Measurements from ENCODE around the gene IQGAP2. TPM values are rescaled to one million over a fixed set of nuclear protein-coding genes. Genes with fewer than 3 reads are reported as not detected.
"Not testable (repeated sequence)": the region's sequence is repeated elsewhere in the genome, so short reads cannot be mapped to it uniquely, and the experiment has no call there.

The IQGAP2 gene
- total RNA-seq, 1 experiment from 2014 or later = 1.5 TPM

DNA sequence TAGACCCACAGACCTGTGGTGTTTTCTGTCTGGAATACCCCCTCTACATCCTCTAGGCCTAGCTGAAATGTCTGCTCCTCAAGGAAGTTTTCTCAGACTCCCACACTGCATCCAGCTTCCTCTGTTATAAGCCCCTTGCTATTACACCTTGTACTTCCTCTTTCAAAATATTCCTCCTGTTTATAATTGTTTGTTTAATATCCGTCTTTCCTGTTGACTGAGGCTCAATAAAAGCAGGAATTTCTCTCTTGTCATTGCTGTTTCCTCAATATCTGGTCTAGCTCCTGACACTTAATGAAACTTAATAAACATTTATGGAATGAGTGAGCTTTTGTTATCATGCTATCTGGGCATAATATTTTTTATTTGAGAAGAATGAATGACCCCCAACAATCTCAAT is 34.1 kb upstream of the IQGAP2 start:
- POLR2A ChIA-PET = no interaction called here
- TF ChIP-seq CTCF (IDR thresholded peaks at IDR 0.05; ENCODE audit: unreplicated experiment) = no peak
- Mint-ChIP-seq H3K27ac (ENCODE audit: low read depth, unreplicated experiment) (no peak overlapping the region), H3K9me3 (ENCODE audit: unreplicated experiment) (peaks cover 7% of the 10 kb centered on the region), H3K36me3 (ENCODE audit: insufficient read depth, unreplicated experiment) (no peaks in the 10 kb centered on the region), H3K27me3 (ENCODE audit: insufficient read depth, unreplicated experiment) (no peaks in the 10 kb centered on the region), H3K4me1 (ENCODE audit: insufficient read depth, unreplicated experiment) (peaks cover 14% of the 10 kb centered on the region), H3K4me3 (ENCODE audit: unreplicated experiment) (no peak overlapping the region)
- intact Hi-C loops (cut with micrococcal nuclease) = no loop called here
- DNase-seq (ENCODE audit: unreplicated experiment) = no peak
- BruUV-seq (replicated peaks) = no TSS peak
- CTCF ChIA-PET = no interaction called here

DNA sequence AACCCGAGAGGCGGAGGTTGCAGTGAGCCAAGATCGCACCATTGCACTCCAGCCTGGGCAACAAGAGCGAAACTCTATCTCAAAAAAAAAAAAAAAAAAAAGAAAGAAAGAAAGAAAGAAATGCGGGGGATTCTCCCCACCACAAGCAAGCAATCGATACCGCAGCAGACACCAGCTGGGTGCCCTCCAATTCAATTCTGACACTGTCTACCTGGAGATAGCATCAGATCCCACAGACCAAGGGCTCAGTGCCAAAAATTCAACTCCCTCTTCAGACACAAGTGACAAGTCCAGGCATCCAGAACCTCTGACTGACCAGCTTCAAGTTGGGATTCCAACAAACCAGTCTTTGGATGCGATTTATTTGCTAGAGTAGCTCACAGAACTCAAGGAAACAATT is 33.4 kb upstream of the IQGAP2 start:
- H3K27ac Mint-ChIP-seq (ENCODE audit: low read depth, unreplicated experiment); H3K9me3 Mint-ChIP-seq (ENCODE audit: unreplicated experiment); POLR2A ChIA-PET; DNase-seq (ENCODE audit: unreplicated experiment); CTCF ChIA-PET; H3K4me3 Mint-ChIP-seq (ENCODE audit: unreplicated experiment); H3K27me3 Mint-ChIP-seq (ENCODE audit: insufficient read depth, unreplicated experiment); H3K36me3 Mint-ChIP-seq (ENCODE audit: insufficient read depth, unreplicated experiment); intact Hi-C loops (cut with micrococcal nuclease); BruUV-seq (replicated peaks): not testable (repeated sequence)
- H3K4me1 Mint-ChIP-seq (ENCODE audit: insufficient read depth, unreplicated experiment) = peaks cover 14% of the 10 kb centered on the region

DNA sequence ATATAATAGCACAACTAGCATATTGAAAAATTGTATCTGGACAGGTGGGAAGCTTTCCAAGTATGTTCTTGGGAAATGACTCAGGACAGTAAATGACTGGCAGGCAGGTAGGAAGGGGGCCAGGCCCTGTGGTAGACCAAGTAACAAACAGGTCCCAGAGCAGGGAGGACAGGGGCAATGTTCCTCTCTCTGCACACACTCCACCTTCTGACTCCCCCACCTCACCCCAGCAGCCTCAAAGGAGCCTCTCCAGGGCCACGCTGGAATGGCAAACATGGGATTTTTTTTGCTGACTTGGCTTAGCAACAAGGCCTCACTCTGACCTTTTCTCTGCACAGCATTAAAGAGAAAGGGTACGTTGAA is 31.1 kb upstream of the IQGAP2 start:
- intact Hi-C loops (cut with micrococcal nuclease) = no loop called here
- H3K4me1 Mint-ChIP-seq (ENCODE audit: insufficient read depth, unreplicated experiment) = peaks cover 14% of the 10 kb centered on the region
- H3K4me3 Mint-ChIP-seq (ENCODE audit: unreplicated experiment) = no peak overlapping the region
- no peaks in the 10 kb centered on the region for H3K36me3 Mint-ChIP-seq (ENCODE audit: insufficient read depth, unreplicated experiment)
- H3K9me3 Mint-ChIP-seq (ENCODE audit: unreplicated experiment) = peaks cover 7% of the 10 kb centered on the region
- no TSS peak for BruUV-seq (replicated peaks)
- POLR2A ChIA-PET = interaction anchor here (1.1 to 1.3 kb wide), 2 partner anchors 12 to 658 kb away, joined by 4 to 5 read pairs; partner anchors contain the start of gene AGGF1
- H3K27me3 Mint-ChIP-seq (ENCODE audit: insufficient read depth, unreplicated experiment) = no peaks in the 10 kb centered on the region
- no peak overlapping the region for H3K27ac Mint-ChIP-seq (ENCODE audit: low read depth, unreplicated experiment)
- peak; percentile 58 for DNase-seq (ENCODE audit: unreplicated experiment)
- CTCF ChIA-PET = interaction anchor here (0.6 to 0.7 kb wide), 2 partner anchors 8 to 191 kb away, joined by 3 to 4 read pairs; no protein-coding TSS in a partner anchor
- TF ChIP-seq CTCF (IDR thresholded peaks at IDR 0.05; ENCODE audit: unreplicated experiment) = no peak

- Mint-ChIP-seq H3K27me3 (ENCODE audit: insufficient read depth, unreplicated experiment) (no peaks in the 10 kb centered on the region), H3K27ac (ENCODE audit: low read depth, unreplicated experiment) (no peak overlapping the region), H3K36me3 (ENCODE audit: insufficient read depth, unreplicated experiment) (no peaks in the 10 kb centered on the region), H3K4me1 (ENCODE audit: insufficient read depth, unreplicated experiment) (peaks cover 14% of the 10 kb centered on the region), H3K4me3 (ENCODE audit: unreplicated experiment) (no peak overlapping the region), H3K9me3 (ENCODE audit: unreplicated experiment) (peaks cover 7% of the 10 kb centered on the region)
- peak; percentile 90 for DNase-seq (ENCODE audit: unreplicated experiment)
- TF ChIP-seq CTCF (IDR thresholded peaks at IDR 0.05; ENCODE audit: unreplicated experiment) = no peak
- ChIA-PET POLR2A (interaction anchor here (1.1 to 1.3 kb wide), 2 partner anchors 12 to 657 kb away, joined by 4 to 5 read pairs; partner anchors contain the start of gene AGGF1), CTCF (interaction anchor here (1.1 to 1.4 kb wide), 2 partner anchors 34 to 169 kb away, joined by 3 to 4 read pairs; no protein-coding TSS in a partner anchor)
- no TSS peak for BruUV-seq (replicated peaks)
- intact Hi-C loops (cut with micrococcal nuclease) = no loop called here
Observed at GRCh38 chr5:76372323-76373054, 30.6 kb upstream of the IQGAP2 start.
